ENCODE measurements around the gene NMD3.
"Not testable (repeated sequence)": the region's sequence is repeated elsewhere in the genome, so short reads cannot be mapped to it uniquely, and the experiment has no call there.

Gene NMD3

GRCh38 chr3:161220850-161221753 is at the start of gene NMD3:
TSS of gene NMD3 (plus strand) at chr3:161221311. CDS start at chr3:161222014, 703 bp downstream.
- in situ Hi-C loops (cut with MboI; ENCODE audit: low sequenced_read_pairs), result no loop called here

- in situ Hi-C loops (cut with MboI; ENCODE audit: low sequenced_read_pairs), result no loop called here
These were observed 49.2 kb upstream of the NMD3 start for GRCh38 chr3:161171639-161172552.

- in situ Hi-C loops (cut with MboI; ENCODE audit: low sequenced_read_pairs), result no loop called here
These were observed 45.6 kb upstream of the NMD3 start for GRCh38 chr3:161175506-161175905.

GRCh38 chr3:161177991-161178390 is 43.1 kb upstream of the NMD3 start:
- in situ Hi-C loops (cut with MboI; ENCODE audit: low sequenced_read_pairs), result no loop called here

- in situ Hi-C loops (cut with MboI; ENCODE audit: low sequenced_read_pairs), result not testable (repeated sequence)
These were observed 39.7 kb upstream of the NMD3 start for GRCh38 chr3:161181371-161181770.

GRCh38 chr3:161187046-161187445 is 34.1 kb upstream of the NMD3 start:
- in situ Hi-C loops (cut with MboI; ENCODE audit: low sequenced_read_pairs), result no loop called here

GRCh38 chr3:161197855-161198850 is 23.0 kb upstream of the NMD3 start:
- in situ Hi-C loops (cut with MboI; ENCODE audit: low sequenced_read_pairs), result no loop called here

GRCh38 chr3:161199926-161200325 is 21.2 kb upstream of the NMD3 start:
- in situ Hi-C loops (cut with MboI; ENCODE audit: low sequenced_read_pairs), result no loop called here

- in situ Hi-C loops (cut with MboI; ENCODE audit: low sequenced_read_pairs), result no loop called here
These were observed 17.5 kb upstream of the NMD3 start for GRCh38 chr3:161203485-161204098.

- in situ Hi-C loops (cut with MboI; ENCODE audit: low sequenced_read_pairs), result no loop called here
These were observed 12.2 kb upstream of the NMD3 start for GRCh38 chr3:161208931-161209330.

- in situ Hi-C loops (cut with MboI; ENCODE audit: low sequenced_read_pairs), result no loop called here
These were observed 8.8 kb upstream of the NMD3 start for GRCh38 chr3:161212171-161212771.

- in situ Hi-C loops (cut with MboI; ENCODE audit: low sequenced_read_pairs), result no loop called here
These were observed 8.2 kb upstream of the NMD3 start for GRCh38 chr3:161212906-161213305.

GRCh38 chr3:161213644-161214043 is 7.5 kb upstream of the NMD3 start:
- in situ Hi-C loops (cut with MboI; ENCODE audit: low sequenced_read_pairs), result no loop called here

- in situ Hi-C loops (cut with MboI; ENCODE audit: low sequenced_read_pairs), result no loop called here
These were observed 5.9 kb upstream of the NMD3 start for GRCh38 chr3:161215185-161215584.

GRCh38 chr3:161217496-161217895 is 3.6 kb upstream of the NMD3 start:
- in situ Hi-C loops (cut with MboI; ENCODE audit: low sequenced_read_pairs), result no loop called here

GRCh38 chr3:161219495-161219894 is 1.6 kb upstream of the NMD3 start:
- in situ Hi-C loops (cut with MboI; ENCODE audit: low sequenced_read_pairs), result no loop called here

GRCh38 chr3:161221806-161222600 is 892 bp downstream of the NMD3 start:
- in situ Hi-C loops (cut with MboI; ENCODE audit: low sequenced_read_pairs), result no loop called here

GRCh38 chr3:161222662-161223061 is 1.6 kb downstream of the NMD3 start:
- in situ Hi-C loops (cut with MboI; ENCODE audit: low sequenced_read_pairs), result no loop called here

- in situ Hi-C loops (cut with MboI; ENCODE audit: low sequenced_read_pairs), result no loop called here
These were observed 3.7 kb downstream of the NMD3 start for GRCh38 chr3:161224786-161225185.

All from hTERT RPE-1 (cell line).